ENCODE results near the gene DEK.

The DEK gene

GRCh38 chr6:18265787-18266522 lies 1.6 kb upstream of the DEK start:
- no peak for DNase-seq (ENCODE audit: low read depth in 2 of 2)

- no peak for DNase-seq (ENCODE audit: low read depth in 2 of 2)
Observed at GRCh38 chr6:18264923-18265377, 620 bp upstream of the DEK start.

DNA sequence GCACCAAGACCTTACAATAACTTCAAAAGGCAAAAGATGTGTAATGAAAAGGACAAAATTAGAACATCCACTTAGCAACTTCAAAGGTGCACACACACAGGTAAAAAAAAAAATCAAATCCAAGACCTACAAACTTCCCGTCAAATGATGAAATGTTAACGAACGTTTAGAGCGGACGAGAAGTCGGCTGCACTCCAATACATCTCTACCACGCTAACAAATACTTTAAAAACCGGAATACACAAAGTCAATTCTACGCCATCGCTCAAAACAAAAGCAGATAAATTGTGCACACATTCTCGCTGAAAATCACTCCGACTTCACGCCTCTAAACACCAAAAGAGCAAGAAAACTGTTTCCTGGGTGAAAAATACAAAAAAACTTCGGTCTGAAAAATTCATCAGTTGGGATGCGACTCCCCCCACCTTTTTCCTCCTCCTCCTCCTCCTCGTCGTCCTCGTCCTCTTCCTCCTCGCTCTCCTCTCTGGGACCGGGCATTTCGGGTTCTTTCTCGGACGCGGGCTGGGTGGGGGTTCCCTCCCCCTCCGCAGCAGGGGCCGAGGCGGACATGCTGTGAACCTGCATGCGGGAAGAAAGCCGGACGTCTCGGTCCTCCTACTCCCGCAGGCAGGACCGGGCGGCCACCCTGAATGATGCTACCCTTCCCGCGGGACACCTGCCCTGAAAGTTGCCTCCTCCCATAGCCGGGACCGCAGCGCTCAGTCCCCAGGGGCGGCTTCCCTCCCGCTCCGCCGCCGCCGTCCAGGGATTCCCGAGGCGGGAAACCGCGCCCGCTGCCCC lies 712 bp downstream of the DEK start:
- DNase-seq (ENCODE audit: low read depth in 2 of 2) = peak in 1 of 2 donors; percentile 22

- DNase-seq (ENCODE audit: low read depth in 2 of 2) = peak; percentile 14
Observed at GRCh38 chr6:18262702-18263417, 1.5 kb downstream of the DEK start.

- DNase-seq (ENCODE audit: low read depth in 2 of 2) = no peak
Observed at GRCh38 chr6:18261877-18262276, 2.5 kb downstream of the DEK start.

DNA sequence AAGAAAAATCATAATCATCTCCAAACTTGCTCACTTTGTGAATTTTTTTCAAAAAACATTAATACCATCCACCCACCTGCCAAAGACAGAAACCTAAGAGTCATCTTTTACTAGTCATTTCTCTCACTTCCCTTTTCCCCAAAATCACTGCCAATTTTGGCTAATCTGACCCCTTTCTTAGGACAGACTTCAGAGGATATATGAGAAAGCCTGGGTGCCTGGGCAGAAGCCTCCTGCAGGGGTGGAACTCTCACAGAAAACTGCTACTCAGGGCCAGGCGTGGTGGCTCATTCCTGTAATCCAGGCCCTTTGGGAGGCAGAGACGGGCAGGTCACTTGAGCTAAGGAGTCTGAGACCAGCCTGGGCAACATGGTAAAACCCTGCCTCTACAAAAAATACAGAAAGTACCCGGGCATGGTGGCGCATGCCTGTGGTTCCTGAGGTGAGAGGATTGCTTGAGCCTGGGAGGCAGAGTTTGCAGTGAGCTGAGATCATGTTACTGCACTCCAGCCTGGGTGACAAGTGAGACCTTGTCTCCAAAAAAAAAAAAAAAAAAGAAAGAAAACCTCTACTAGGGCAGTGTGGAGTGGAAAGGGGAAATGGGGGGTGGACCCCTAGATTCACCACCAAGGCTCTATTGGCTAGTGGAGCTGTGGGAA lies 3.8 kb downstream of the DEK start:
- DNase-seq (ENCODE audit: low read depth in 2 of 2) = peak in 1 of 2 donors; percentile 19

GRCh38 chr6:18259675-18260447 lies 4.5 kb downstream of the DEK start:
- no peak for DNase-seq (ENCODE audit: low read depth in 2 of 2)

GRCh38 chr6:18254793-18255192 lies 9.5 kb downstream of the DEK start:
- no peak for DNase-seq (ENCODE audit: low read depth in 2 of 2)

- no peak for DNase-seq (ENCODE audit: low read depth in 2 of 2)
Observed at GRCh38 chr6:18253635-18254034, 10.7 kb downstream of the DEK start.

DNA sequence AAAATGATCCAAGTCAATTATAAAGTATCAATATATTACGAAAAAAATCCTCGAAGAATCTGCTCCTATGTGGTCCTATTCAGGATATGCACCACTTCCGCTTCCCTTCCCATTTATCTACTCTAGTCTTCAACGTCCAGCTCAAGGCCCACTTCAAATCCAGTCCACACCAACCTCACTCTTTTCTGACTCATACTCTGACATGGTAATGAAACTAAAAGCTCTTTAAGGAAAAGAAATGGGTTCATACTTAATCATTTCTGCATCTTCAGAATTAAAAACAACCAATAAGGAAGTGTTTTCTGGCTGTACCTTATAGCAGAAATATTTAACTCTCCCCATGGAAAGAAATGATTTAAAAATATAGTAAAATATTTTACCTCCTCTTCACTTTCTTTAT lies 15.1 kb downstream of the DEK start:
- no peak for DNase-seq (ENCODE audit: low read depth in 2 of 2)

GRCh38 chr6:18248698-18249097 lies 15.6 kb downstream of the DEK start:
- no peak for DNase-seq (ENCODE audit: low read depth in 2 of 2)

DNA sequence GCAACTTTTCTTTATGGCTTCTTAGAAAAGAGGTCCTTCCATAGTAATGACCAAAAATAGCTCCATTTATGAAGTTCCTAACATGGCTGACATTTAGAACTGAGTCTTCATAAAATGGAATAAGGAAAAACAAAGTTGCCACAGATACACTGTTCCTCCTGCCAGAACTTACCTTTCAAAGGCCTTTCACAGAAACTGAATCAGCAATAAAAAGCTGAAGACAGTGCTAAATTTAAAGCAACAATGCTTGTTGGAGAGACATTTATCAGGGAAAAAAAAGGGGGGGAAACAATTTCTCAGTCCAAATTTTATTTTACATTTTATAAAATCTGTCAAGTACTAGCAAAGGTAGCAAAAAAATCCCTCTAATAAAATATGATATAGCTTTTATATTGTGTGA lies 17.3 kb downstream of the DEK start:
- no peak for DNase-seq (ENCODE audit: low read depth in 2 of 2)

DNA sequence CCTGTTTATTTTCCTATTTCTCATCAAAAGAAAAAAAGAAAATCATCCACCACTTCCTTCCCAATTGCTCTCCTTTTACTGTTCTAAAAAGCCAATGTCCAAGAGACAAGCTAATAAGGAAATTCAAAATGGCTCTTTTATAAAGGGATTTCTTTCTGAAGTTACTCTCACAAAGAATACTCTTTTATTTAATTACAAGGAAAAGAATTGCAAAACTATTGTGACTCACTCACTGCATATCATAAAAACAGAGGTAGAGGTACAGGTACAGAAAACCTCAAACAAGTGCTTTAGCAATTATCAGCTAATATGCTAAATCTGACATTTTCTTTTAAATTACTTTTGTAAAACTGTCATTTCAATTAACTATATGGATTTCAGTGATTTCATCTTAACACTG lies 18.1 kb downstream of the DEK start:
- DNase-seq (ENCODE audit: low read depth in 2 of 2) = no peak

DNA sequence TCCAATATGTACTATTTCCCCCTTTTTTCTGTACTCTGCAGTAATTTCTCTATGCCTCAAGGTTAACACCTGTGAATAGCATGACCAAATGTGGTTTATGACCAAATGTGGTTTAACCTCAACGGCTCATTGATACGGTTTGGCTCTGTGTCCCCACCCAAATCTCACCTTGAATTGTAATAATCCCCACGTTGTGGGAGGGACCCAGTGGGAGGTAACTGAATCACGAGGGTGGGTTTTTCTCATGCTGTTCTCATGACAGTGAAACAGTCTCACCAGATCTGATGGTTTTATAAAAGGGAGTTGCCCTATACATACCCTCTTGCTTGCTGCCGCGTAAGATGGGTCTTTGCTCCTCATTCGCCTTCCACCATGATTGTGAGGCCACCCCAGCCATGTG lies 18.7 kb downstream of the DEK start:
- DNase-seq (ENCODE audit: low read depth in 2 of 2) = peak in 1 of 2 donors; percentile 23

DNA sequence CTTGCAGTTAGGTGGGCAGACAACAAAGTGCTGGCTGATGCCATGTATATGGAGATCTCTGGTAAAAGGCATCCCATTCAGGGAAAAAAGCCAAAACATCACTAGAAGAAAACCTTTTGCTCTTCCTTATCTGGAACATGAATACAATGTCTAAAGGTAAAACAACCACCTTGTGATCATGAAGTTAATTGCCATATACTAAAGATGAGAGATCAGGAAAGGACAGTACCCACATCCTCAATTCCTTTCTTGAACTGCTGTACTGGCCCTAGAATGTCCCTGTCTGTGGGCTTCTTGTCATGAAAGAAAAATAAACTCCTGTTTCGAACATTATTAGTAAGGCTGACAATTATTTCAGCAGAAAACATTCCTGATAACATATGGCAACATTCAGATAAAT lies 19.3 kb downstream of the DEK start:
- DNase-seq (ENCODE audit: low read depth in 2 of 2) = no peak

DNA sequence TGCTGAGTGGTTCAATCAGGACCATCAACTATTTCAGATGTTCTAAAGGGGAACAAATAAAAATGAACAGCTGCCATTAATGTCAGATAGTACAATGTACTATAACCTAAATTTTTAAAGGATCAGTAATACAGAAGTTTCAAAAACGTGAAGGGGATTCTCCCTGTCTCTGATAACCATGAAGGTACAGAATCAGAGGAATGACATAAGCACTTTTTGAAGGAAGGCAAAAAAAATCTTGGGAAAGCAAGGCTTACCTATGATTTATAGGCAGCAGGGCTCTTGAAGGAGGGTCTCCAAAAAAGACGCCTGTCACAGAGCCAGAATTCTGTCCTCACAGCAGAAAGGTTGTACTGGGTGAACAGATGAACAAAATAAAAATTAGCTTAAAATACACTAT lies 20.1 kb downstream of the DEK start:
- DNase-seq (ENCODE audit: low read depth in 2 of 2) = no peak

DNA sequence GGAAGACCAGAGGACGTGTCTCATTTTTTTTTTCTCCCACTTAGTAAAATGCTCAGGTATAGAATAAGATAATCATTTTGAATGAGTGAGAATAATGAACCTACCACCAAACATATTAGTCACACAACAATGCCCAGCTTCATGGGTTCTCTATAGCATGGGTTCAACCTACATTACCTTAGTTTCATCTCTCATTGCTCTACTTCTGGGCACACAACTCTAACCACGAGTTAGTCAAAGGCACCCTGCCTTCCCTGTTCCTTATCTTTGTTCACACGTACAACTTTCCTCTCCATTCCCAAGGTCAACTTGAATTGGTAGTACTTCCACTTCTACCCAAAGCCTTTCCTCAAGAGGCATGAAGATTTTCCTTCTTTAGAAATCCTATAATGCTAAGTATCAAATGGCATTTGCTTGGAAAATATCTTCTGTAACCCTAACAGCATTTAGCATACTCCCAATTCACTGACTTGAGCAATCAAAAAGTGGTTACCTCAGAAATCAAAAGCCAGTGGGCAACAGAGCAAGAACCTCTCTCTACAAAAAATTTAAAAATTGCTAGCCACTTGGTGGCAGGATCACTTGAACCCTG lies 20.9 kb downstream of the DEK start:
- DNase-seq (ENCODE audit: low read depth in 2 of 2) = no peak

GRCh38 chr6:18242062-18242851 lies 22.1 kb downstream of the DEK start:
- no peak for DNase-seq (ENCODE audit: low read depth in 2 of 2)

GRCh38 chr6:18241208-18242038 lies 22.9 kb downstream of the DEK start:
- DNase-seq (ENCODE audit: low read depth in 2 of 2) = no peak

Measured in stimulated activated CD8-positive, alpha-beta memory T cell treated with anti-CD3 and anti-CD28 coated beads, Interleukin-2, amount 100 ng/mL, for 48 hours (primary cell).